Left hindlimb (tissue), 1 donor: Measurements from ENCODE around the gene CDHR5.

Source experiments
- DNase-seq: peaks from one replicate; pipeline ENCODE4 v3.0.0-alpha.2; 2018

CDHR5 gene

GRCh38 chr11:643849-644738, 19.3 kb upstream of the CDHR5 start:
- no peak for DNase-seq

- DNase-seq, result no peak
Measured at GRCh38 chr11:643366-643765, 18.6 kb upstream of the CDHR5 start.

- no peak for DNase-seq
Measured at GRCh38 chr11:641806-642370, 17.1 kb upstream of the CDHR5 start.

- no peak for DNase-seq
Measured at GRCh38 chr11:640021-640706, 15.4 kb upstream of the CDHR5 start.

- DNase-seq, result no peak
Measured at GRCh38 chr11:639332-639955, 14.7 kb upstream of the CDHR5 start.

- DNase-seq, result no peak
Measured at GRCh38 chr11:638631-639331, 14.0 kb upstream of the CDHR5 start.

- DNase-seq, result no peak
Measured at GRCh38 chr11:637593-638521, 13.1 kb upstream of the CDHR5 start.

- DNase-seq, result no peak
Measured at GRCh38 chr11:637333-637592, 12.5 kb upstream of the CDHR5 start.

- no peak for DNase-seq
Measured at GRCh38 chr11:636511-637332, 12.0 kb upstream of the CDHR5 start, which contains the start of gene DRD4. Gene DRD4 (plus strand): TSS chr11:637269. CDS start chr11:637305, 36 bp downstream.

- DNase-seq, result no peak
Measured at GRCh38 chr11:635945-636510, 11.3 kb upstream of the CDHR5 start.

GRCh38 chr11:630871-631270, 6.1 kb upstream of the CDHR5 start:
- DNase-seq, result no peak

- DNase-seq, result peak; percentile 42
Measured at GRCh38 chr11:629237-629583, 4.5 kb upstream of the CDHR5 start.

- no peak for DNase-seq
Measured at GRCh38 chr11:628056-628455, 3.3 kb upstream of the CDHR5 start.

GRCh38 chr11:627308-627576, 2.5 kb upstream of the CDHR5 start:
- DNase-seq, result no peak

GRCh38 chr11:626475-627307, 1.9 kb upstream of the CDHR5 start, which contains the start of gene SCT:
Gene SCT (minus strand): TSS chr11:627181. CDS start chr11:627143, 38 bp downstream.
- no peak for DNase-seq

- peak; percentile 29 for DNase-seq
Measured at GRCh38 chr11:625636-626268, 997 bp upstream of the CDHR5 start.

GRCh38 chr11:623999-624704, 603 bp downstream of the CDHR5 start:
- DNase-seq, result peak; percentile 40

GRCh38 chr11:623349-623869, 1.3 kb downstream of the CDHR5 start:
- DNase-seq, result peak; percentile 32
